ENCODE data around the gene MUC21.

- TF ChIP-seq, protein P1, sequence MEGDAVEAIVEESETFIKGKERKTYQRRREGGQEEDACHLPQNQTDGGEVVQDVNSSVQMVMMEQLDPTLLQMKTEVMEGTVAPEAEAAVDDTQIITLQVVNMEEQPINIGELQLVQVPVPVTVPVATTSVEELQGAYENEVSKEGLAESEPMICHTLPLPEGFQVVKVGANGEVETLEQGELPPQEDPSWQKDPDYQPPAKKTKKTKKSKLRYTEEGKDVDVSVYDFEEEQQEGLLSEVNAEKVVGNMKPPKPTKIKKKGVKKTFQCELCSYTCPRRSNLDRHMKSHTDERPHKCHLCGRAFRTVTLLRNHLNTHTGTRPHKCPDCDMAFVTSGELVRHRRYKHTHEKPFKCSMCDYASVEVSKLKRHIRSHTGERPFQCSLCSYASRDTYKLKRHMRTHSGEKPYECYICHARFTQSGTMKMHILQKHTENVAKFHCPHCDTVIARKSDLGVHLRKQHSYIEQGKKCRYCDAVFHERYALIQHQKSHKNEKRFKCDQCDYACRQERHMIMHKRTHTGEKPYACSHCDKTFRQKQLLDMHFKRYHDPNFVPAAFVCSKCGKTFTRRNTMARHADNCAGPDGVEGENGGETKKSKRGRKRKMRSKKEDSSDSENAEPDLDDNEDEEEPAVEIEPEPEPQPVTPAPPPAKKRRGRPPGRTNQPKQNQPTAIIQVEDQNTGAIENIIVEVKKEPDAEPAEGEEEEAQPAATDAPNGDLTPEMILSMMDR (IDR thresholded peaks at IDR 0.05) = no peak
- no peak for TF ChIP-seq POLR2A (IDR thresholded peaks at IDR 0.05)
Observed at GRCh38 chr6:30987304-30987703, 3.8 kb downstream of the MUC21 start.
